ENCODE data around the gene TRAF3. TPM values are rescaled to one million over a fixed set of nuclear protein-coding genes. Genes with fewer than 3 reads are reported as not detected.

TRAF3 gene
- total RNA-seq: 10 to 100 TPM; 15.9 to 24.9 (median 18.6) TPM

- TF ChIP-seq CTCF (IDR thresholded peaks at IDR 0.05) (no peak), POLR2A (IDR thresholded peaks at IDR 0.05) (peak in 1 of 2 donors; percentile 31)
- Histone ChIP-seq H3K4me3 (replicated peaks in 1 of 3) (peak within 1 kb of the TSS; percentile 63 to 96 (median 70)), H3K27ac (peak within 1 kb of the TSS; percentile 66 to 88 (median 79)), H3K36me3 (no peaks in the 10 kb centered on the region), H3K27me3 (no peaks in the 10 kb centered on the region), H3K9me3 (no peaks in the 10 kb centered on the region), H3K4me1 (peaks cover 9 to 23% of the 10 kb centered on the region in 2 donors)
- intact Hi-C loops (cut with DNase I): loop anchor here (5.0 kb wide), 1 partner anchor 145 kb away; the partner anchor contains the start of gene AMN
- peak; percentile 65 to 70 for DNase-seq
- WGBS, 2 donors: 84 to 90% methylated on average over 2 to 26 of the region's 163 CpGs
Observed at GRCh38 chr14:102776761-102777710, at the start of gene TRAF3. TSS of gene TRAF3 (plus strand) at chr14:102777449. CDS start at chr14:102870202, 92,753 bp downstream.

GRCh38 chr14:102728501-102728900, 48.7 kb upstream of the TRAF3 start:
- TF ChIP-seq CTCF (IDR thresholded peaks at IDR 0.05): no peak
- H3K4me1 ChIP-seq: no peaks in the 10 kb centered on the region
- H3K27me3 ChIP-seq: no peaks in the 10 kb centered on the region
- H3K36me3 ChIP-seq: peaks cover 18% of the 10 kb centered on the region in 2 donors
- no peak for DNase-seq
- WGBS, 2 donors: 92 to 94% methylated on average over 6 of the region's 6 CpGs
- no peak overlapping the region for H3K27ac ChIP-seq
- no peak overlapping the region for H3K4me3 ChIP-seq (replicated peaks in 1 of 3)
- H3K9me3 ChIP-seq: no peaks in the 10 kb centered on the region
- intact Hi-C loops (cut with DNase I): no loop called here

GRCh38 chr14:102729268-102729667, 48.0 kb upstream of the TRAF3 start:
- no peaks in the 10 kb centered on the region for H3K27me3 ChIP-seq
- no peaks in the 10 kb centered on the region for H3K9me3 ChIP-seq
- peaks cover 13 to 16% of the 10 kb centered on the region in 2 donors for H3K36me3 ChIP-seq
- no peak for DNase-seq
- no peak overlapping the region for H3K4me3 ChIP-seq (replicated peaks in 1 of 3)
- 89 to 92% methylated on average over 6 of the region's 6 CpGs for WGBS, 2 donors
- TF ChIP-seq POLR2A (IDR thresholded peaks at IDR 0.05) (no peak), CTCF (IDR thresholded peaks at IDR 0.05) (no peak)
- H3K4me1 ChIP-seq: no peaks in the 10 kb centered on the region
- H3K27ac ChIP-seq: no peak overlapping the region
- intact Hi-C loops (cut with DNase I): no loop called here

GRCh38 chr14:102729825-102730224, 47.4 kb upstream of the TRAF3 start:
- TF ChIP-seq CTCF (IDR thresholded peaks at IDR 0.05) (no peak), POLR2A (IDR thresholded peaks at IDR 0.05) (no peak)
- 95 to 96% methylated on average over 8 of the region's 8 CpGs for WGBS, 2 donors
- Histone ChIP-seq H3K9me3 (no peaks in the 10 kb centered on the region), H3K27me3 (no peaks in the 10 kb centered on the region), H3K36me3 (peaks cover 13% of the 10 kb centered on the region in 2 donors), H3K4me1 (no peaks in the 10 kb centered on the region), H3K27ac (no peak overlapping the region), H3K4me3 (replicated peaks in 1 of 3) (no peak overlapping the region)
- intact Hi-C loops (cut with DNase I): no loop called here
- DNase-seq: no peak

Measured in thyroid gland (tissue), 4 donors.